NOMO-1 treated with DMSO at 0.1 percent for 48 hours (cell line): ENCODE measurements around the gene ADAM21.
"Not testable (repeated sequence)": the region's sequence is repeated elsewhere in the genome, so short reads cannot be mapped to it uniquely, and the experiment has no call there.

ENCODE experiments used
- DNase-seq: peaks from one replicate; lab custom pipeline; 2025; ENCODE audit not compliant: unreplicated experiment; lab: John Stamatoyannopoulos, UW

The ADAM21 gene

DNA sequence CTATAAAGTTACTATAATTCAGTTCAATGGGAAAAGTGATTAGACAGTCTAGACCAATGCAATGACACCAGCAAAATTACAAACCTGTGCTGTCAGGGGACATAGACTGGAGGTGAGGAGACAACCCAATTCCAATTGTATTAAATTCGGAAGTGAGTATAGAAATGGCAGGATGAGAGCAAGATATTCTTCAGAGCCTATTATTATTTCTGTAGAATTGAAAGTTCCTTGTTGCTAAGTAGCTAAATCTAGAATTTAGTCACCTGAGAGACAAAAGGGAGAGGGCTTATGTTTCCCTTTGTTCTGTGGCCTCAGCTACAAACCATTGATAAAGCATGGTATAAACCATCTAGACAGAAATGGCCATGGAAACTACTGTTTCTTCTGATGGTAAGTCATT, at the start of gene ADAM21:
Gene ADAM21, plus strand, starts transcription at position 301 of the 400 bp plus-strand sequence. CDS start 5,326 bp downstream, outside the sequence.
- no peak for DNase-seq

DNA sequence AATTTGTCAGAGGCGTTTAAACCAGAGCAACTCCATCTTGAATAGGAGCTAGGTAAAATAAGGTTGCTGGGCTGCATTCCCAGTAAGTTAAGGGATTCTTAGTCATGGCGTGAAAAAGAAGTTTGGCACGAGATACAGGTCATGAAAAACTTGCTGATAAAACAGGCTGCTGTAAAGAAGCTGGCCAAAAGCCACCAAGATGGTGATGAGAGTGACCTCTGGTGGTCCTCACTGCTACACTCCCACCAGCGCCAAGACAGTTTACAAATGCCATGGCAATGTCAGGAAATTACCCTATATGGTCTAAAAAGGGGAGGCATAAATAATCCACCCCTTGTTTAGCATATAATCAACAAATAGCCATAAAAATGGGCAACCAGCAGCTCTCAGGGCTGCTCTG, 48.6 kb upstream of the ADAM21 start:
- not testable (repeated sequence) for DNase-seq

DNA sequence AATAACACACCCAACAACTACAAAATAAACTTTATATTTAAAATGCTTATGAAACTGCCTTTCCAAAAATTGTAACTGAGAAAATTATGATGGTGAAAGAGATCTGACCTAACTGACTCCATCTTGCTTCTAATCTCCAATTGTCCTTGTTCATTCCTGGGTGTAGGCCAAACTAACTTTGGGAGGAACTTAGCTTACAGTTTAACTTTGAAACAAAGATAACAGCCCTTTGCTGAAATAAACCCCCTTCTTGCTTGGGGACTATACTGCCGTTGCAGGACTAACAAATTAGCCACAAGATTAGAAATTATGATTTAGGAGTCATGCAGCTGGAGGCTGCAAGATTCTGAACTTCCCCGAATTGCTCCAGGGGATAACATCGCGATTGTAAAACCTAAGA, 45.8 kb upstream of the ADAM21 start:
- not testable (repeated sequence) for DNase-seq

DNA sequence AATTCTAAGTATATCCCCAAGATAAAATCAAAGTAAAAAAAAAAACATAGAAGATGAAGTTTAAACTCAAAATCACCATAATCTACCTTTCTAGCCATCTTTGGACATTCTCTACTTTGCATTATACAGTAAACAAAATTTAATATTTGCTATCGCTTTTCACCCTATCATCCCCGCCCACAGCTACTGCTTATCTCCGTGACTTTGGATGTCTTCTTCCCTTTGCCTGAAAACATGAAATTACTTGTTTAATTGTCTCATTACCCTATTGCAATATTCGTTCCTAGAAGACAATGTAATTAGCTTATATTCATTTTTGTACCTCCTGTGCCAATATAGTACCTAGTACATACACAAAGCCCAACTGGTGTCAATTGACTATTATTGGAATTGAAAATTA, 44.4 kb upstream of the ADAM21 start:
- no peak for DNase-seq

DNA sequence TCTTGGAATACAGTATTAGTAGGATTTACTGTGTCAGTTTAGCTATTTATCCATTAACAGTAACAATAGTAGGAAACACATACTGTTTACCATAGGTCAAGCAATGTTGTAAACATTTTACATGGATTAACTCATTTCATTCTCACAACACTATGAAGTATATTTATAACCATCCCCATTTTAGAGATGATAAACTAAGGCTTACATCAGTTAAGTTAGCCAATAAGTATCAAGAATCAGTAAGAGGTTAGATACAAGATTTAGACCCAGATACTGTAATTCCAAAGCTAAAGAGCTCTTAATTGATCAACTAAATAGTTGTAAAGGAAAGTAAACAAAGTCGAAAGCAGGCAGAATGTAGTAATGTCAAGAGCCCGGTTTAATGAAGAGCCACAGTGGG, 36.2 kb upstream of the ADAM21 start:
- DNase-seq, result no peak

DNA sequence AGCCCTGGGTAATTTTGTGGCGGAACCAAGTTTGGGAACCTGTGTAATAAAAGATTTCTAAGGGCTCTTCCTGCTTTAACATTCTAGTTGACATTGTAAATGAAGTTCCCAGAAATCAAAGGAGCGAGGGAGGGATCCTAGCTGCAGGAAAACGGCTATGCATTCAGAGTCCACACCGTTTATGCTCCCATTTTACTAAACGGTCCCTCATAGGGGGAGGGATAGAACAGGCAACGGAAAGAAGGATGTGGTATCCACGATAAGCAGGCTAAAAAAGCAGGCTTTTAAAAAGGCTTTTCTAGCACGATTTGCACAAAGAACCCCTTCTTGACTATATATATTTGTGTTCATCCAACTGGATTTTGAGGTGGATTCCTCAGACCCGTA, 35.6 kb upstream of the ADAM21 start:
- no peak for DNase-seq

DNA sequence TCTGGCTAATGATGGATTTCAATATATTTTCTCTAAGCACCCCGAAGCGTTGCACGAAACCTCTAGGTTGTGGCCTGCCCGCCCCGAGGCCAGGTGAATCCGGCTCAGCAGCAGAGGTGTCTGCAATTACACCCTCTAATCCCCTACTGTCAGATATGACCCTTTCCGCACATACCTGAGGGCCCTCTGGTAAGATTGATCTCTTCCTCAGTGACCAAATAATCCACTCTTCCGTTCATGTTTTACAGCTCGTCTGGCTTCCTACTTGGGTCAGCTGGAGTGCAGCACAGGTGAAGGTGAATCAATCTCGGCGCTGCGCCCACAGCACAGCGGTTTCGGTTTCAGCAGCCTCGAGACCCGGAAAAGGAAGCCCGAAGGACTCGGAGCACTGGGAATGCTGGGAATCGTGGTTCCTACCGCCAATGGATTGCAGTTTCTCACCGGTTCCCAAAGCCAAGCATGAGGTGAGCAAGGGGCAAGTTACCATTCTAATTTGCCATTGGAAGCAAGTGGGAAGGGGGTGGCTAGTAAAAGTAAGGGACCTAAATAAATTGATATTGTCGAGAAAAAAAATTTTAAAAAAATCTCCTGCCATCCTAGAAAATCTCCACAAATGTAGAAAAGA, 35.1 kb upstream of the ADAM21 start, which contains the start of gene SYNJ2BP:
Gene SYNJ2BP, minus strand, starts transcription at position 366 of the 625 bp plus-strand sequence. Its CDS starts 127 bp downstream, at position 239.
- peak; percentile 9 for DNase-seq

DNA sequence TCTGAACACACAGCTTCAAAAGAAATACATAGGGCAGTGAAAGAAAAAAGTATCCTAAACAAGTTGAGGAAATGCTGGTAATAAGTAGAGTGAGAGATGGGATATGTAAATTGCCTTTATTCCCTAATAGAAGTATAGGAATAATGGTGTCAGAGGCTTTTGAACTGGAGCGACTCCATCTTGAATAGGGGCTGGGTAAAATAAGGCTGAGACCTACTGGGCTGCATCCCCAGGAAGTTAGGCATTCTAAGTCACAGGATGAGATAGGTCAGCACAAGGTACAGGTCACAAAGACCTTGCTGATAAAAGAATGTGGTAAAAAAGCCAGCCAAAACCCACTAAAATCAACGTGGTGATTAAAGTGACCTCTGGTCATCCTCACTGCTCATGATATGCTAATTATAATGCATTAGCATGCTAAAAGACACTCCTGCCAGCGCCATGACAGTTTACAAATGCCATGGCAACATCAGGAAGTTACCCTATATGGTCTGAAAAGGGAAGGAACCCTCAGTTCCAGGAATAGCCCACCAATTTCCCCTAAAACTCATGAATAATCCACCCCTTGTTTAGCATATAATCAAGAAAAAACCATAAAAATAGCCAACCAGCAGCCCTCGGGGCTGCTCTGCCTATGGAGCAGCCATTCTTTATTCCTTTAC, 32.6 kb upstream of the ADAM21 start:
- DNase-seq, result not testable (repeated sequence)

DNA sequence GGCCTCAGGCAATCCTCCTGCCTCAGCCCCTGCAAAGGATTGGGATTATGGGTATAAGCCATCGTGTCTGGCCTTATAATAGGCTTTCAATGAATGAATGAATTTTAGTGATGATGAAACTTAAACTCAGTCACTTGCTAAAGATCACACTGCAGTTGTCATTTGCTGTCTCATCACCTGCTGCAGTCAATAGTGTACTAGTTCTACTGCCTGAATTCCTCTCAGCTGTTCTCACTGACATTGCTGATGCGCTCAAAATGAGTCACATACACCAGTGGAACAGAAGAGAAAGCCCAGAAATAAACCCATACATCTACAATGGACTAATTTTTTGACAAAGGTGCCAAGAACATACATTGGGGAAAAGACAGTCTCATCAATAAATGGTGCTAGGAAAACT, 29.4 kb upstream of the ADAM21 start:
- DNase-seq, result no peak

DNA sequence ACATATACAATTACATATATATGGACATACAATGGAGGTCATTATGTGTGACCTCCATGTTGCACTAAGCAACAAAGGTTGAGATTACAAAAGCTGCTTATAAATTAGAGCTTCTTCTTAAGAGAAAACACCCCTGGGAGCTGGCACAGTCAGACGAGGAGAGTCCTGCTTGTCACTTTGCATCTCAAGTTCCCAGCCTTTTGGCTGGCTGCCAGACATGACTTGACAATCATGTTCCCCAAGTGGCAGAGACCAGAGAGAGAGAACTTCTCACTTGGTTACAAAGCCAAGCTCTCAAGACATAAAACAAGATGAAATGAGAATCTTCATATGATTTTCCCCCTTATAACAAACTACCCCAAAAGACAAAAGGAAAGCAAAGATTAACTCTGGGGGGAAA, 26.6 kb upstream of the ADAM21 start:
- no peak for DNase-seq

DNA sequence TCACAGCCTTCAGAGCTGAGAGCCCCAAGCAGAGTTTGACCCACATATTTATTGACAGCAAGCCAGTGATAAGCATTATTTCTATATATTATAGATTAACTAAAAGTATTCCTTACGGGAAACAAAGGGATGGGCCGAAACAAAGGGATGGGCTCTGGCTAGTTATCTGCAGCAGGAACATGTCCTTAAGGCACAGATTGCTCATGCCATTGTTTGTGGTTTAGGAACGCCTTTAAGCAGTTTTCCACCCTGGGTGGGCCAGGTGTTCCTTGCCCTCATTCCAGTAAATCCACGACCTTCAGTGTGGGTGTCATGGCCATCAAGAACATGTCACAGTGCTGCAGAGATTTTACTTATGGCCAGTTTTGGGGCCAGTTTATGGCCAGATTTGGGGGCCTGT, 25.4 kb upstream of the ADAM21 start:
- DNase-seq, result not testable (repeated sequence)

DNA sequence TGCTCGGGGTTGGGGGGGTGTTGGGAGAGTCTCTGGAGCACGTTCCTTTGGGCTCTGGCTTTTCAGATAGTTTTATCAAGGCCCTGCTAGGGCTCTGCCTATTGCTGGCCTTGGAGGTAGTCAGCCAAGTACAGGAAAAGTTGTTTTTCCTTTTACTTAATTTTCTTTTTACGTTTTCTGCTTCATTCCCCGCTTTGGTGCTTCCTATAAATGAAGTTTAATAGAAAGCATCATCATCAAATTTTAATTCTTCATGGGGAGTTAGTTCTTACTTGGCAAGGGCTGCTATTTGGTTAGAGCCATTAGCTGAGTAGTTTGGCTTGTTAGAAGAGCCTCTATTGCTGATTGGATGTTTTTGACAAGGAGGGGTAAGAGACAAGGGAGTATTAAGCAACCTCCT, 15.1 kb upstream of the ADAM21 start:
- no peak for DNase-seq

DNA sequence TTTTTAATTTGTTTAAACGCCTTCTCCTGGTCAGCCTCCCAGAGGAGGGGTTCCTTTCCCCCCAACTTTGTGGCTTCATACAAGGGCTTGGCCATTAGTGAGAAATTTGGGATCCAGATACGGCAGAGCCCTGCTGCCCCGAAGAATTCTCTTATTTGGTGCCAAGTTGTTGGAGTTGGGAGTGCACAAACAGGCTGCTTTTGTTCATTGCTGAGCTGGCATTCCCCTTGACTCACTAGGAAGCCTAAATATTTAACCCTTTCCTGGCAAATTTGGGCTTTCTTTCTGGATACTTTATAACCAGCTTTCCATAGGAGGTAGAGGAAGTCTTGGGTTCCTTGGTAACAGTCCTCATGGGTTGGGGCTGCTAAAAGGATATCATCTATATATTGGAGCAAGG, 10.3 kb upstream of the ADAM21 start:
- no peak for DNase-seq

DNA sequence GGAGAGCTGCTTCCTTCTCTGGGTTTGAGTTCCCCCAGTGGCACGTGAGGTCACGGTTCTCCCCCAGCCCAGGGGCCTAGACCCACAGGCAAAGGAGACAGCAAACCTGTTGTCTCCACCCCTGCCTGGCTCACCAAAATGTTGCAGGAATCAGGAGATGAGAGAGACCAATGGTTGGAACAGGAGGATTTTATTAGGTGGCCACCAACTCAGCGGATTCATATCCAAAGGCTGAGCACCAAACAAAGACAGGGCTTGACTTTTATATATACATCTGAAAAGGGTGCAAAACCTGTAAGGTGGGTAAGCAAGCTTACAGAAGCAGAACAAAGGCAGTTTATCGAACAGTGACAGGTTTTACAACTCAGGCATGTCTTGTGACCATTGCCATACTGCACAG, 9.2 kb upstream of the ADAM21 start:
- no peak for DNase-seq

DNA sequence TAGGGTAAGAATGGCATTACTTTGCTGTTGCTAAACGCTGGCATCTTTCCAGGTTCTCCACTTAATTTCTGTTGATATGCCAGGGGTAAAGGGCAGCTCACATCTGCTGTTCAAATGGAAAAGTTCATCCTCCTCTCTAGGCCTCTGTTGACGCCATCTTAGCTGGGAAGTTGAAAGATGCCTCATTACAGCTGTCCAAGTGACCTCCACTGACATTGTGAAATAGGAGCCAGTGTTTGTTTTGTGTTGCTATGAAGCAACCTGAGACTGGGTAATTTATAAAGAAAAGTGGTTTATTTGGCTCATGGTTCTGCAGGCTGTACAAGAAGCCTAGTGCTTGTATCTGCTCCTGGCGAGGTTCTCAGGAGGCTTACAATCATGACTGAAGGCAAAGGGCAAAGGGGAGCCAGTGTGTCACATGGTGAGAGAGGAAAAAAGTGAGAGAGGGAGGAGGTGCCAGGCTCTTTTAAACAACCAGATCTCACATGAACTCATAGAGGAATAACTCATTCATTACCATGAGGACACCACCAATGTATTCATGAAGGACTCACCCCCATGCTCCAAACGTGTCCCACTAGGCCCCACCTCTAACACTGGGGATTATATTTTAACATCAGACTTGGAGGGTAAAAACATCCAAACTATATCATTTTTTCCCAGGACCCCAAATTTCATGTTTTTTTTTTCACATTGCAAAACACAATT, 3.2 kb upstream of the ADAM21 start:
- no peak for DNase-seq

DNA sequence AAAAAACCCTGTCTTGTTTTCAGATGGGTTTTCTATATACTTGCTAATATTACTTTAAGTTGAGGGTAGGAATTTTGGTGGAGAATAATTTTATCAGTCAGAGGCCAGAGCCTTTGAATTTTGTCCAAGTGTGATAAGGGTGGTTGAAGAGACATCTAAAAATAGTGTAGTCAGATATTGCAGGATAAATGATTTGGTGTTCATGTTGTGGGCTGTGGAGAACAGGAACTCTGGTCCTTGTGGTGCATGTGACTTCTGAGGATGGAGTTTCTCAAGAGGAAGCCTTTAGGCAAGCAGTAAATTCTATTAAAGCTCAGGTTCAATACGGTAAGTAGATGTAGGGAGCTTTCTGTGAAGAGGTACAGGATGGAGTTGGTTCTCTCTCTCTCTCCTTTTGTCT, 2.8 kb downstream of the ADAM21 start:
- peak; percentile 9 for DNase-seq

DNA sequence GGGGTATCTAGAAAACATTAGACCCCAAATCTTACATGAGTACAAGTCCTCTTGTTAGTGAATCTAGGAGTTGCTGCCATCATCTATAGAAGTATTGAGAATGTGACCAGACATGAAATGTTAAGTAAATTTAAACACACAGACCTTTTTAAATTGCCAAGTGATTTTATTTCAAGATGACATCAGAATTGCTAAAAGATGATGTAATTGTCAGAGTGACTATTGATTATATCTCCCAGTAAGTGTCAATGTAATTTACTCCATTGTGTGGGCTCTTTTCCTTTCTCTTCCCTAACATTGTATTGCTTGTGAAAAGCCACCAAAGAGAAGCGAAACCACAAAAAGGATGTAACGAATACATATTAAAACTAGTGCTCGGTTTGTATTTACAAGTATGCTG, 16.8 kb downstream of the ADAM21 start:
- DNase-seq, result peak; percentile 63

DNA sequence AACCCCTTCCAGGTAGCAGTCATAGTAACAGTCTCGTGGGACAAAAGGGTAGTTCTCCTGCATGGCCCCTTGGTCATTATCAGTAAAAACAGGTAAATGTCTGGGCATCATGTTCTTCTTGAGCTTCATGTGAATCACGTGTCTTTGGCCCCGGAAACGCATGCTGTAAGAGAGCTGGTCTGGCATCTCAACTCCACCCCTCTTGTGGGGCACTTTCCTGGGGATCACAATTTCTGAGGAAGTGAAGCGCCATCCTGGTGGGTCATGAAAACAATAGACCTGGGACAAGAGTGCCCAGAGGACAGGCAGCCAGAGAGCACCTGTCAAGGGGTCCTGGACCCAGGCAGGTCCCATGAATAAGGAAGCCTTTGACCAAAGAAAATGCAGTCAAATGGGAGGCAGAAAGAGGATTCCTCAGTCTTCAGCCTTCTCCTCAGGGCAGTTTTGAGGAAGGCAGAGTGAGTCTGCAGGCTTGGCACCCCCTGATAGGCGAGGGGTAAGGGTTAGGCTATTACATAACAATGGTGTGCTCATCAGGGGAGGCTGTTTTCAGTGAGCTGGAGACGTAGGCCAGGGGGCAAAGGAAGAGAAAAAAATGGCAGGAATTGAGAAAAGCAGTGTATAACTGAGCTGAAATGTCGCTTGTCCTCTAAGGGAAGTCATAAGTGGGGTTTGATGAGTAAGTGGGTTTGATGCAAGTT, 19.0 kb downstream of the ADAM21 start:
- DNase-seq, result peak; percentile 40

DNA sequence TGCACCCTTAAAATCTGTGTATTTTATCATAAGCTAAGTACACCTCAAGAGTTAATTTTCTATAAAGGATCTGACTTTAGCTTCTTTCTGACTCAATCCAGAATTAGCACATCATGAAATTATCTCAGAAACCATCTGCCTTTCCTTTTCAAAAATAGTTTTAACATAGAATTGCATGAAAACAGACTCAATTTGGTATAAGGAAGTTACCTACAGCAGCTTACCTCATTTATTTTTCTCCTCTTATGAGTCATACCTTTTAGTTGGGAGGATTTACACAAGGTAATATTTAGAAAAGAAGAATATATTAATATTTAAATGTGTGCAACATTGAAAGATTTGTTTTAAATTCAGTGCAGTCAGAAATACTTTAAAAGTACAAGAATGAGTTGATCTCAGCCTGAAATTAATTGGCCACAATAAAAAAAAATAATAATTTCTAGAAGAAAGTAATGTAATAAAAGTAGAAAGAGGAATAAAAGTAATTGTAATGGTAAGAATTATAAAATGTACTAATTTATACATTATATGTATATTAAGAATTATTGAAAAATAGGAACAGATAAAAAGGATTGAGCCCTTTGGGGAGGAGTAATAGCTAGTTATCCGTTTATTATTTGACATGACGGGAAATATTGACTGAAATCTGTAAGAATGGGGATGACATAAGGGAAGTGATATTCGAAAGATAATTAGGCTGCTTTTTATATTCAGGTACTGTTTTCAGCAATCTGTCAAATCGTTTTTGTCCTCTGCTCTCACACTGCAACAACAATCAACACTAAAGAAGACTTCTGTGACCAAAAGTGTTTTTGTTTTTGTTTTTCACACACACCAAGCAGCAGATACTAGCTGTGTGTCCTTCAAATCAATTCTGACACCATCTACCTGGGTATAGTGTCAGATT, 20.5 kb downstream of the ADAM21 start:
- peak; percentile 62 for DNase-seq

DNA sequence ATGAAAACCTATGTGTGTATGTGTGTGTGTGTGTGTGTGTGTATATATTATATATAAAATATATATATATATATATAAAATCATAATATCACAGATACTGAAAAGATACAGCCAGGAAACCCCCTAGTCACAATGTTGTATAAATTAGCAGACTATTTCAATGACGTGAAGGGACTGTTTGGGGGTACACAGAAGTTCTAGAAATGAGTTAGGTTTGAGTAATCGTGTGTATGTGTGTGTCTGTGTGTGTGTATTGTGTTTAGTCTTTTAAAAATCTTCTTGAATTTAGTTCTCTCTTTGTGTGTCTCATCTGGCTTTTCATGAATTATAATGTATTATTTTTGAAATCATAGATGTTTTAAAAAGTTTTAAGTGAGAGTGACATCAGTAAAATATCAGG, 21.9 kb downstream of the ADAM21 start:
- no peak for DNase-seq

DNA sequence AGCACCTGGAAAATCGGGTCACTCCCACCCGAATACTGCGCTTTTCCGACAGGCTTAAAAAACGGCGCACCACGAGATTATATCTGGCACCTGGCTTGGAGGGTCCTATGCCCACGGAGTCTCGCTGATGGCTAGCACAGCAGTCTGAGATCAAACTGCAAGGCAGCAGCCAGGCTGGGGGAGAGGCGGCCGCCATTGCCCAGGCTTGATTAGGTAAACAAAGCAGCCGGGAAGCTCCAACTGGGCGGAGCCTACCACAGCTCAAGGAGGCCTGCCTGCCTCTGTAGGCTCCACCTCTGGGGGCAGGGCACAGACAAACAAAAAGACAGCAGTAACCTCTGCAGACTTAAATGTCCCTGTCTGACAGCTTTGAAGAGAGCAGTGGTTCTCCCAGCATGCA, 23.5 kb downstream of the ADAM21 start:
- DNase-seq, result not testable (repeated sequence)
